MM.1S (cell line): ENCODE results near the gene MLPH.

Source experiments
- DNase-seq: peaks from one replicate; pipeline ENCODE4 v3.0.0-alpha.2; 2015
- H2AFZ ChIP-seq: fragments of 300-600 bp; sonication (generic); 2 replicates; pipeline ENCODE4 v1.6.0; 2016; ENCODE audit warnings: antibody characterized with exemption, low read length
- H3F3A ChIP-seq: fragments of 300-600 bp; sonication (generic); 2 replicates; pipeline ENCODE4 v1.6.1; 2016; ENCODE audit warnings: mild to moderate bottlenecking, antibody characterized with exemption, low read length, moderate library complexity, mixed read lengths; ENCODE audit not compliant: insufficient read depth
- H3K27ac ChIP-seq: fragments of 300-600 bp; sonication (generic); 2 replicates; pipeline ENCODE4 v1.5.1; 2016; ENCODE audit warnings: mild to moderate bottlenecking, low read length
- H3K27me3 ChIP-seq: fragments of 300-600 bp; sonication (generic); replicated peaks from 2 replicates; pipeline ENCODE4 v1.6.0; 2016; ENCODE audit warnings: low read length; ENCODE audit not compliant: insufficient read depth
- H3K36me3 ChIP-seq: fragments of 300-600 bp; sonication (generic); replicated peaks from 2 replicates; pipeline ENCODE4 v1.6.1; 2016; ENCODE audit warnings: mild to moderate bottlenecking, low read length, mixed read lengths; ENCODE audit not compliant: insufficient read depth
- H3K4me1 ChIP-seq: fragments of 300-600 bp; sonication (generic); 2 replicates; pipeline ENCODE4 v1.6.1; 2016; ENCODE audit warnings: low read length, mixed read lengths
- H3K4me2 ChIP-seq: fragments of 300-600 bp; sonication (generic); 2 replicates; pipeline ENCODE4 v1.6.0; 2016; ENCODE audit warnings: low read depth, low read length
- H3K4me3 ChIP-seq: fragments of 300-600 bp; sonication (generic); 2 replicates; pipeline ENCODE4 v1.5.1; 2016; ENCODE audit warnings: low read length, mixed read lengths
- H3K79me2 ChIP-seq: fragments of 300-600 bp; sonication (generic); 2 replicates; pipeline ENCODE4 v1.6.1; 2016; ENCODE audit warnings: mixed run types, low read length, mixed read lengths
- H3K9ac ChIP-seq: fragments of 300-600 bp; sonication (generic); 2 replicates; pipeline ENCODE4 v1.6.1; 2016; ENCODE audit warnings: low read length, mixed read lengths
- H3K9me2 ChIP-seq: fragments of 300-600 bp; sonication (generic); replicated peaks from 2 replicates; pipeline ENCODE4 v1.6.1; 2016; ENCODE audit warnings: mild to moderate bottlenecking, low read length, mixed read lengths; ENCODE audit not compliant: insufficient read depth
- H3K9me3 ChIP-seq: fragments of 300-600 bp; sonication (generic); replicated peaks from 2 replicates; pipeline ENCODE4 v1.6.1; 2016; ENCODE audit warnings: mild to moderate bottlenecking, low read length, mixed read lengths; ENCODE audit not compliant: insufficient read depth
- H4K20me1 ChIP-seq: fragments of 300-600 bp; sonication (generic); 2 replicates; pipeline ENCODE4 v1.6.1; 2016; ENCODE audit warnings: mild to moderate bottlenecking, low read length, moderate library complexity, mixed read lengths; ENCODE audit not compliant: insufficient read depth
- EZH2 ChIP-seq: fragments of 300-600 bp; sonication (generic); optimal IDR thresholded peaks from 2 replicates; pipeline ENCODE3; 2017; ENCODE audit warnings: low read depth, mild to moderate bottlenecking, antibody characterized with exemption, low read length, mixed read lengths
- EZH2phosphoT487 ChIP-seq: fragments of 300-600 bp; sonication (generic); IDR thresholded peaks from 2 replicates; pipeline ENCODE4 v1.6.1; 2018; ENCODE audit warnings: antibody characterized with exemption, low read length
- TF ChIP-seq, protein P1 (sequence below): fragments of 300-600 bp; sonication (generic); IDR thresholded peaks from 2 replicates; pipeline ENCODE4 v1.5.1; 2016; ENCODE audit warnings: antibody characterized with exemption, low read length, mixed read lengths

Gene MLPH

DNA sequence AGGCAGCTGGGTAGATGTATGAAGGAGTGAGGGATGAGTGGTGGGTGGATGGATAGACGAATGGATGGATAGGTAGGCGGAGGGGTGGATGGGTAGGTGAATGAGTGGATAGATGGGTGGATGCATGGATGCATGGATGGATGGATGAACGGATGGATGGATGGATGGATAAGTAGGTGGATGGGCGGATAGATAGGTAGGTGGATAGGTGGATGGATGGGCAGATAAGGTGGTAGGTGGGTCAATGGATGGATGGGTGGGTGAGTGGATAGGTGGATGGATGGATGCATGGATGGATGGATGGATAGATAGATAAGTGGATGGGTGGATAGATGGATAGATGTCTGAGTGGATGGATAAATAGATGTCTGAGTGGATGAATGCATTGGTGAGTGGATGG is 30.1 kb downstream of the MLPH start:
- Histone ChIP-seq H3K9me2 (no peaks in the 10 kb centered on the region), H2AFZ (no peak overlapping the region), H3K27ac (no peak overlapping the region), H3K79me2 (no peaks in the 10 kb centered on the region), H3K4me3 (no peak overlapping the region), H4K20me1 (no peaks in the 10 kb centered on the region), H3K9me3 (no peaks in the 10 kb centered on the region), H3K4me1 (peaks cover 35% of the 10 kb centered on the region), H3K27me3 (no peaks in the 10 kb centered on the region), H3K9ac (no peak overlapping the region), H3K4me2 (no peak overlapping the region), H3F3A (peaks cover 22% of the 10 kb centered on the region), H3K36me3 (no peaks in the 10 kb centered on the region)
- TF ChIP-seq EZH2 (no peak), EZH2phosphoT487 (no peak)
- TF ChIP-seq, protein P1, sequence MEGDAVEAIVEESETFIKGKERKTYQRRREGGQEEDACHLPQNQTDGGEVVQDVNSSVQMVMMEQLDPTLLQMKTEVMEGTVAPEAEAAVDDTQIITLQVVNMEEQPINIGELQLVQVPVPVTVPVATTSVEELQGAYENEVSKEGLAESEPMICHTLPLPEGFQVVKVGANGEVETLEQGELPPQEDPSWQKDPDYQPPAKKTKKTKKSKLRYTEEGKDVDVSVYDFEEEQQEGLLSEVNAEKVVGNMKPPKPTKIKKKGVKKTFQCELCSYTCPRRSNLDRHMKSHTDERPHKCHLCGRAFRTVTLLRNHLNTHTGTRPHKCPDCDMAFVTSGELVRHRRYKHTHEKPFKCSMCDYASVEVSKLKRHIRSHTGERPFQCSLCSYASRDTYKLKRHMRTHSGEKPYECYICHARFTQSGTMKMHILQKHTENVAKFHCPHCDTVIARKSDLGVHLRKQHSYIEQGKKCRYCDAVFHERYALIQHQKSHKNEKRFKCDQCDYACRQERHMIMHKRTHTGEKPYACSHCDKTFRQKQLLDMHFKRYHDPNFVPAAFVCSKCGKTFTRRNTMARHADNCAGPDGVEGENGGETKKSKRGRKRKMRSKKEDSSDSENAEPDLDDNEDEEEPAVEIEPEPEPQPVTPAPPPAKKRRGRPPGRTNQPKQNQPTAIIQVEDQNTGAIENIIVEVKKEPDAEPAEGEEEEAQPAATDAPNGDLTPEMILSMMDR = no peak
- DNase-seq = no peak

DNA sequence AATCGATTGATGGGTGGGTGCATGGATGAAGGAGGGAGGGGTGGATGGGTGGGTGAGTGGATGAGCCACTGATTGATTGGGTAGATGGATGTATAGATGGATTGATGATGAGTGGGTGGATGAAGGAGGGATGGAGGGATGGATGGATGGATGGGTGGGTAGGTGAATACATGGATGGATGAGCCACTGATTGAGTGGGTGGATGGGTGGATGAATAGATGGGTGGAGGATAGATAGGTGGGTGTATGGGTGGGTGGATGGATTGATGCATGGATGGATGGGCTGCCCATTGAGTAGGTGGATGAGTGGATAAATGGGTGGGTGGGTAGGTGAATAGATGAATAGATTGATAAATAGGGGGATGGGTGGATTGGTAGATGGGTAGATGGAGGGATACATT is 30.9 kb downstream of the MLPH start:
- no peak overlapping the region for H3K4me2 ChIP-seq
- H3K27ac ChIP-seq = no peak overlapping the region
- DNase-seq = no peak
- no peaks in the 10 kb centered on the region for H3K79me2 ChIP-seq
- H3K9me3 ChIP-seq = no peaks in the 10 kb centered on the region
- H2AFZ ChIP-seq = no peak overlapping the region
- H3K4me1 ChIP-seq = peaks cover 34% of the 10 kb centered on the region
- no peaks in the 10 kb centered on the region for H3K27me3 ChIP-seq
- TF ChIP-seq EZH2 (no peak), EZH2phosphoT487 (no peak)
- TF ChIP-seq, protein P1 = no peak
- no peak overlapping the region for H3K9ac ChIP-seq
- no peaks in the 10 kb centered on the region for H3K9me2 ChIP-seq
- H4K20me1 ChIP-seq = no peaks in the 10 kb centered on the region
- H3K36me3 ChIP-seq = no peaks in the 10 kb centered on the region
- no peak overlapping the region for H3K4me3 ChIP-seq
- peaks cover 22% of the 10 kb centered on the region for H3F3A ChIP-seq

DNA sequence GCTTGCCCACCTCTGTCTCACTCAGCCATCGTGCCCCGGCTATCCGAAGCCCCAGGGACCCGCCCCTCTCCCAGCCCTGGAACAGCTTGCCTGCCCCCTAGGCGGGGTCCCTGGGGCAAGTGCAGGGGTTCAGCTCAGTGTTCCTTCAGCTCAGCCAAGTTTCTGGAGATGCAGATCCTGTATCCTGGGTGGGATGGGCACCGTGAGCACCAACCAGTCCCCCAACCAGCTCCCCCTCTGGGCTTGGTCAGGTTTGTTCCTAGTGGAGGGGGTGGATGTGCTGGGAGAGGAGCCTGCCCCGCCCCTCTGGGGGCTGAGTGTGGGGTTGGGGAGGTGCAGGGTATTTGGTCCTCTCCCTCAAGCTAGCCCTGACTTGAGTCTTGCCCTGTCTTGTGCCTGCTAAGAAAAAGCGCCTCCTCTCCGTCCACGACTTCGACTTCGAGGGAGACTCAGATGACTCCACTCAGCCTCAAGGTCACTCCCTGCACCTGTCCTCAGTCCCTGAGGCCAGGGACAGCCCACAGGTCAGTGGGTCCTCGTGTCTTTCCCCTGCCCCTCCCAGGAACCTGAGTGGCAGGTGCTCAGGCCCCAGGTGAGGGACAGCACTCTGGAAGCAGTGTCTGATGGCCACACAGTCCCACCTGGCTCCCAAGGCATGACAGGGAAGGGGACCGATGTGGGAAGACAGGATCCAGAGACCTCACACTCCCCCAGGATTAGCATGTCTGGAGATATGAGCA is 32.6 kb downstream of the MLPH start:
- H3K9ac ChIP-seq = no peak overlapping the region
- H3K9me3 ChIP-seq = no peaks in the 10 kb centered on the region
- DNase-seq = no peak
- TF ChIP-seq EZH2 (no peak), EZH2phosphoT487 (no peak)
- TF ChIP-seq, protein P1 = no peak
- H3K4me1 ChIP-seq = peaks cover 18% of the 10 kb centered on the region
- peaks cover 10% of the 10 kb centered on the region for H3F3A ChIP-seq
- H3K4me3 ChIP-seq = no peak overlapping the region
- H3K27me3 ChIP-seq = no peaks in the 10 kb centered on the region
- no peaks in the 10 kb centered on the region for H3K36me3 ChIP-seq
- no peaks in the 10 kb centered on the region for H3K79me2 ChIP-seq
- no peak overlapping the region for H2AFZ ChIP-seq
- H3K27ac ChIP-seq = no peak overlapping the region
- no peak overlapping the region for H3K4me2 ChIP-seq
- H3K9me2 ChIP-seq = no peaks in the 10 kb centered on the region
- no peaks in the 10 kb centered on the region for H4K20me1 ChIP-seq
